SK-N-SH treated with all-trans-retinoic acid at 6 μM for 48 hours (cell line): ENCODE results near the gene HMGA1.

Experiments
- ATAC-seq: fragments of 200-7000 bp; cut with Tn5 transposase; 3 replicates; pipeline ENCODE4 v1.9.1; 2020; ENCODE audit warnings: mild to moderate bottlenecking, moderate library complexity
- ARNTL ChIP-seq: fragments of 450-650 bp; formaldehyde crosslinking; IDR thresholded peaks from 2 replicates; pipeline ENCODE4 v1.5.0; 2020; ENCODE audit warnings: low read depth, mild to moderate bottlenecking, moderate library complexity, borderline replicate concordance
- CSDC2 ChIP-seq: fragments of 250-450 bp; sonication (Bioruptor Pico); IDR thresholded peaks from 2 replicates; pipeline ENCODE4 v1.5.0; 2020; ENCODE audit warnings: mild to moderate bottlenecking, moderate library complexity
- ESRRG ChIP-seq: fragments of 250-450 bp; sonication (Bioruptor Pico); IDR thresholded peaks from 2 replicates; pipeline ENCODE4 v1.6.1; 2021; ENCODE audit warnings: mild to moderate bottlenecking
- GLIS3 ChIP-seq: fragments of 250-450 bp; sonication (Bioruptor Pico); IDR thresholded peaks from 2 replicates; pipeline ENCODE4 v1.5.0; 2020; ENCODE audit warnings: mild to moderate bottlenecking, moderate library complexity
- ISL1 ChIP-seq: fragments of 250-450 bp; sonication (Bioruptor Pico); IDR thresholded peaks from 2 replicates; pipeline ENCODE4 v2.1.2; 2022; ENCODE audit warnings: mild to moderate bottlenecking, moderate library complexity
- OSR1 ChIP-seq: fragments of 250-450 bp; sonication (Bioruptor Pico); IDR thresholded peaks from 2 replicates; pipeline ENCODE4 v1.8.0; 2022; ENCODE audit warnings: moderate library complexity, mild to moderate bottlenecking, inconsistent platforms
- PPARA ChIP-seq: fragments of 250-450 bp; sonication (Bioruptor Pico); IDR thresholded peaks from 2 replicates; pipeline ENCODE4 v1.5.0; 2020; ENCODE audit warnings: mild to moderate bottlenecking, borderline replicate concordance
- RARB ChIP-seq: fragments of 250-450 bp; sonication (Bioruptor Pico); IDR thresholded peaks from 2 replicates; pipeline ENCODE4 v1.8.0; 2021; ENCODE audit warnings: mild to moderate bottlenecking, moderate library complexity
- SNAI2 ChIP-seq: fragments of 250-450 bp; sonication (Bioruptor Pico); IDR thresholded peaks from 2 replicates; pipeline ENCODE4 v1.5.0; 2020; ENCODE audit warnings: mild to moderate bottlenecking, moderate library complexity
- TCF4 ChIP-seq: fragments of 250-450 bp; sonication (Bioruptor Pico); IDR thresholded peaks from 2 replicates; pipeline ENCODE4 v1.8.0; 2021; ENCODE audit warnings: mild to moderate bottlenecking, moderate library complexity, borderline replicate concordance
- TOX ChIP-seq: fragments of 250-450 bp; sonication (Bioruptor Pico); IDR thresholded peaks from 2 replicates; pipeline ENCODE4 v1.8.0; 2021; ENCODE audit warnings: mild to moderate bottlenecking, moderate library complexity, borderline replicate concordance
- ZC3H10 ChIP-seq: fragments of 250-450 bp; sonication (Bioruptor Pico); IDR thresholded peaks from 2 replicates; pipeline ENCODE4 v1.5.1; 2021; ENCODE audit warnings: mild to moderate bottlenecking, moderate library complexity
- ZFP3 ChIP-seq: fragments of 250-450 bp; sonication (Bioruptor Pico); IDR thresholded peaks from 2 replicates; pipeline ENCODE4 v1.5.0; 2020; ENCODE audit warnings: mild to moderate bottlenecking, moderate library complexity
- ZFP30 ChIP-seq: fragments of 450-650 bp; formaldehyde crosslinking; IDR thresholded peaks from 2 replicates; pipeline ENCODE4 v1.5.0; 2022; ENCODE audit warnings: mild to moderate bottlenecking, moderate library complexity
- ZNF565 ChIP-seq: fragments of 450-650 bp; formaldehyde crosslinking; conservative IDR thresholded peaks from 2 replicates; pipeline ENCODE4 v1.5.0; 2020; ENCODE audit warnings: low read depth, mild to moderate bottlenecking, moderate library complexity
- ZNF70 ChIP-seq: fragments of 450-650 bp; formaldehyde crosslinking; IDR thresholded peaks from 2 replicates; pipeline ENCODE4 v1.5.0; 2020; ENCODE audit warnings: mild to moderate bottlenecking, moderate library complexity
- ZNF8 ChIP-seq: fragments of 450-650 bp; formaldehyde crosslinking; IDR thresholded peaks from 2 replicates; pipeline ENCODE4 v1.5.0; 2020; ENCODE audit warnings: mild to moderate bottlenecking, moderate library complexity
- TF ChIP-seq, protein P1 (sequence below): fragments of 250-450 bp; sonication (Bioruptor Pico); IDR thresholded peaks from 2 replicates; pipeline ENCODE4 v1.8.0; 2021; ENCODE audit warnings: low read depth, mild to moderate bottlenecking, moderate library complexity, borderline replicate concordance
- TF ChIP-seq, protein P2 (sequence below): fragments of 250-450 bp; sonication (Bioruptor Pico); IDR thresholded peaks from 2 replicates; pipeline ENCODE4 v1.8.0; 2020; ENCODE audit warnings: mild to moderate bottlenecking, moderate library complexity, borderline replicate concordance
- TF ChIP-seq, protein P3 (sequence below): fragments of 250-450 bp; sonication (Bioruptor Pico); IDR thresholded peaks from 2 replicates; pipeline ENCODE4 v1.5.1; 2021; ENCODE audit warnings: mild to moderate bottlenecking, moderate library complexity
- TF ChIP-seq, protein P4 (sequence below): fragments of 250-450 bp; sonication (Bioruptor Pico); IDR thresholded peaks from 2 replicates; pipeline ENCODE4 v1.5.0; 2020; ENCODE audit warnings: mild to moderate bottlenecking, moderate library complexity
- TF ChIP-seq, protein P5 (sequence below): fragments of 250-450 bp; sonication (Bioruptor Pico); IDR thresholded peaks from 2 replicates; pipeline ENCODE4 v1.5.1; 2020; ENCODE audit warnings: low read depth, mild to moderate bottlenecking, moderate library complexity

The HMGA1 gene

DNA sequence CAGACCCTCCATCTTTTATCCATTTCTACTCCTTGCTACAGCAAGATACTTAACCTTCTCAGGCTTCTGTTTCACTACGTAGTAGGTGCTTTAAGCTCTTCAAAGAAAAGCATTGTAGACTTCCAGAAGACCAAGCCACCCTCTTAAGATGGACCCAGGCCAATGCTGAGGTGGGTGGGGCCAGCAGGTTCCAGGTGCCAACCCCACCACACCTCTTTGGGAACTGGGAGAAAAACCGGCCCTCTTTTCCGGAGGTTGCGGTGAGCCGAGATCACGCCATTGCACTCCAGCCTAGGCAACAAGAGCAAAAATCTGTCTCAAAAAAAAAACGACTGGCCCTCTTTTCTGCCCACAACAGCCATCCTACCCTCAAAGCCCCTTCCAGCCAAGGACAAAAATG is 10.6 kb upstream of the HMGA1 start:
- ATAC-seq = no peak
- no peak for TF ChIP-seq CSDC2 (CRISPR knock-in tag)
- no peak for TF ChIP-seq SNAI2 (CRISPR knock-in tag)

DNA sequence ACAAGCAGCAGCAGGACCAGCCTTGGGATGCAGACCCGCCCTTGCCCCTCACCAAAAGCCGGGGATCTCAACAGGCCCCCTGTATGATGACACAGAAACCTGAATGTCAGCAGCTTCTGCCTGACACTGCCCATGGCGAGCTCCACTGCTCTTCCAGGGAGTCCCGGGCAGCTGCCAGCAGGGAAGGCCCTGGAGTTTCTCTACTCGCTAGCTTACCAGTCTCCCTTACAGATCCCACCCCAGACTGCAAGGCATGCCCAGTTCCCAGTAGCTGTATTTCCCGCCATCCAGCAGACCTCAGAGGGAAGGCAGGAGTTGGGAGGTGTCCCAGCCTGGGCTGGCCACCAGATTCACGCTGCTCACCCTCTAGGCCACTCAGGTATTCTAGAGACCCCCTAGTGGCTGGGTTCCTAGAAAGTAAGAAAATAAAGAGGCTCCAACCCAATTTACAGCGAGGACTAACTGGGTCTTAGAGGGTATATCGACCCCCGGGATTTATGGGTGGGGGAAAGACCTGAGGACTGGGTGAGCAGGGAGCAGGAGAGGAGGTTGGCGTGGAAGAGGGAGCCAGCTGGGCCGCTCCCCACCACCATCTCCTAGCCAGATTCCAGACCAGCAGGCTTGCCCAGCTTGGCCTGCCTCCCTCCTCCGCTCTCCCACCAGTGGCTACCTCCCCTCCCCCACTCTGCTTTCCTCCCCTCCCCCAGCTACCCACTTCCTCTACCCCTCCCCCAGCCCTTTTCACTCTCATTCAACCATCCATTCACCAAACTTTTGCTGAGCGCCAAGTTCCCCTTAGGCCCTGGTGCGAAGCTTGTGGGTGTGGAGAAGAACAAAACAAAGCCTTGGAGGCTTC is 9.7 kb upstream of the HMGA1 start:
- TF ChIP-seq RARB (no peak), ZNF565 (no peak), SNAI2 (CRISPR knock-in tag) (no peak), CSDC2 (CRISPR knock-in tag) (no peak), TOX (no peak), ESRRG (CRISPR knock-in tag) (no peak), TCF4 (CRISPR knock-in tag) (no peak), ZFP30 (CRISPR knock-in tag) (no peak), ZFP3 (CRISPR knock-in tag) (no peak), OSR1 (CRISPR knock-in tag) (no peak)
- TF ChIP-seq, protein P1, sequence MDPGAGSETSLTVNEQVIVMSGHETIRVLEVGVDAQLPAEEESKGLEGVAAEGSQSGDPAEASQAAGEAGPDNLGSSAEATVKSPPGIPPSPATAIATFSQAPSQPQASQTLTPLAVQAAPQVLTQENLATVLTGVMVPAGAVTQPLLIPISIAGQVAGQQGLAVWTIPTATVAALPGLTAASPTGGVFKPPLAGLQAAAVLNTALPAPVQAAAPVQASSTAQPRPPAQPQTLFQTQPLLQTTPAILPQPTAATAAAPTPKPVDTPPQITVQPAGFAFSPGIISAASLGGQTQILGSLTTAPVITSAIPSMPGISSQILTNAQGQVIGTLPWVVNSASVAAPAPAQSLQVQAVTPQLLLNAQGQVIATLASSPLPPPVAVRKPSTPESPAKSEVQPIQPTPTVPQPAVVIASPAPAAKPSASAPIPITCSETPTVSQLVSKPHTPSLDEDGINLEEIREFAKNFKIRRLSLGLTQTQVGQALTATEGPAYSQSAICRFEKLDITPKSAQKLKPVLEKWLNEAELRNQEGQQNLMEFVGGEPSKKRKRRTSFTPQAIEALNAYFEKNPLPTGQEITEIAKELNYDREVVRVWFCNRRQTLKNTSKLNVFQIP (CRISPR knock-in tag) = no peak
- TF ChIP-seq, protein P2, sequence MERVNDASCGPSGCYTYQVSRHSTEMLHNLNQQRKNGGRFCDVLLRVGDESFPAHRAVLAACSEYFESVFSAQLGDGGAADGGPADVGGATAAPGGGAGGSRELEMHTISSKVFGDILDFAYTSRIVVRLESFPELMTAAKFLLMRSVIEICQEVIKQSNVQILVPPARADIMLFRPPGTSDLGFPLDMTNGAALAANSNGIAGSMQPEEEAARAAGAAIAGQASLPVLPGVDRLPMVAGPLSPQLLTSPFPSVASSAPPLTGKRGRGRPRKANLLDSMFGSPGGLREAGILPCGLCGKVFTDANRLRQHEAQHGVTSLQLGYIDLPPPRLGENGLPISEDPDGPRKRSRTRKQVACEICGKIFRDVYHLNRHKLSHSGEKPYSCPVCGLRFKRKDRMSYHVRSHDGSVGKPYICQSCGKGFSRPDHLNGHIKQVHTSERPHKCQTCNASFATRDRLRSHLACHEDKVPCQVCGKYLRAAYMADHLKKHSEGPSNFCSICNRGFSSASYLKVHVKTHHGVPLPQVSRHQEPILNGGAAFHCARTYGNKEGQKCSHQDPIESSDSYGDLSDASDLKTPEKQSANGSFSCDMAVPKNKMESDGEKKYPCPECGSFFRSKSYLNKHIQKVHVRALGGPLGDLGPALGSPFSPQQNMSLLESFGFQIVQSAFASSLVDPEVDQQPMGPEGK (CRISPR knock-in tag) = no peak
- TF ChIP-seq, protein P3, sequence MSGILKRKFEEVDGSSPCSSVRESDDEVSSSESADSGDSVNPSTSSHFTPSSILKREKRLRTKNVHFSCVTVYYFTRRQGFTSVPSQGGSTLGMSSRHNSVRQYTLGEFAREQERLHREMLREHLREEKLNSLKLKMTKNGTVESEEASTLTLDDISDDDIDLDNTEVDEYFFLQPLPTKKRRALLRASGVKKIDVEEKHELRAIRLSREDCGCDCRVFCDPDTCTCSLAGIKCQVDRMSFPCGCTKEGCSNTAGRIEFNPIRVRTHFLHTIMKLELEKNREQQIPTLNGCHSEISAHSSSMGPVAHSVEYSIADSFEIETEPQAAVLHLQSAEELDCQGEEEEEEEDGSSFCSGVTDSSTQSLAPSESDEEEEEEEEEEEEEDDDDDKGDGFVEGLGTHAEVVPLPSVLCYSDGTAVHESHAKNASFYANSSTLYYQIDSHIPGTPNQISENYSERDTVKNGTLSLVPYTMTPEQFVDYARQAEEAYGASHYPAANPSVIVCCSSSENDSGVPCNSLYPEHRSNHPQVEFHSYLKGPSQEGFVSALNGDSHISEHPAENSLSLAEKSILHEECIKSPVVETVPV = no peak
- no peak for ATAC-seq

DNA sequence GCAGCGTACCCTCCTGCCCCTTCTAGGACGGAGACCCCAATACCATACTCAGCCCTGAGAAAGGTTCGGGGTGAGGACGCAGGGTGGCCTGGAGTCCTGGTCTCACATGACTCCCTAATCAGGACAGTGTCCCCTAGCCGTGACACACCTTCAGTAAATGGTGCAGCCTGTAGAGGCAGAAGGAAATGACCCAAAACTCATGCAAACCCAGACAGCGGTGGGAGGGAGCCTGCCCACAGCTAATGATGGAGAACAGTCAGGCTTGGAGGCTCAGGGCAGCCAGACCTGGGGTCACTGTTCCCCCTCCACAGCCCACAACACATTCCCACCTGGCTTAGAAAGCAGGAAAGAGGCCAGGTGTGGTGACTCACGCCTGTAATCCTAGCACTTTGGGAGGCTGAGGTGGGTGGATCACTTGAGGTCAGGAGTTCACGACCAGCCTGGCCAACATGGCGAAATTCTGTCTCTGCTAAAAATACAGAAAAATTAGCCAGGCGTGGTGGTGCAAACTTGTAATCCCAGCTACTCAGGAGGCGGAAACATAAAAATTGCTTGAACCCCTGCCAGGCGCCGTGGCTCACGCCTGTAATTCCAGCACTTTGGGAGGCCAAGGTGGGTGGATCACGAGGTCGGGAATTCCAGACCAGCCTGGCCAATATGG is 8.8 kb upstream of the HMGA1 start:
- no peak for ATAC-seq
- no peak for TF ChIP-seq CSDC2 (CRISPR knock-in tag)
- no peak for TF ChIP-seq TOX
- no peak for TF ChIP-seq ZNF70 (CRISPR knock-in tag)
- TF ChIP-seq, protein P1 (CRISPR knock-in tag) = no peak
- TF ChIP-seq, protein P4, sequence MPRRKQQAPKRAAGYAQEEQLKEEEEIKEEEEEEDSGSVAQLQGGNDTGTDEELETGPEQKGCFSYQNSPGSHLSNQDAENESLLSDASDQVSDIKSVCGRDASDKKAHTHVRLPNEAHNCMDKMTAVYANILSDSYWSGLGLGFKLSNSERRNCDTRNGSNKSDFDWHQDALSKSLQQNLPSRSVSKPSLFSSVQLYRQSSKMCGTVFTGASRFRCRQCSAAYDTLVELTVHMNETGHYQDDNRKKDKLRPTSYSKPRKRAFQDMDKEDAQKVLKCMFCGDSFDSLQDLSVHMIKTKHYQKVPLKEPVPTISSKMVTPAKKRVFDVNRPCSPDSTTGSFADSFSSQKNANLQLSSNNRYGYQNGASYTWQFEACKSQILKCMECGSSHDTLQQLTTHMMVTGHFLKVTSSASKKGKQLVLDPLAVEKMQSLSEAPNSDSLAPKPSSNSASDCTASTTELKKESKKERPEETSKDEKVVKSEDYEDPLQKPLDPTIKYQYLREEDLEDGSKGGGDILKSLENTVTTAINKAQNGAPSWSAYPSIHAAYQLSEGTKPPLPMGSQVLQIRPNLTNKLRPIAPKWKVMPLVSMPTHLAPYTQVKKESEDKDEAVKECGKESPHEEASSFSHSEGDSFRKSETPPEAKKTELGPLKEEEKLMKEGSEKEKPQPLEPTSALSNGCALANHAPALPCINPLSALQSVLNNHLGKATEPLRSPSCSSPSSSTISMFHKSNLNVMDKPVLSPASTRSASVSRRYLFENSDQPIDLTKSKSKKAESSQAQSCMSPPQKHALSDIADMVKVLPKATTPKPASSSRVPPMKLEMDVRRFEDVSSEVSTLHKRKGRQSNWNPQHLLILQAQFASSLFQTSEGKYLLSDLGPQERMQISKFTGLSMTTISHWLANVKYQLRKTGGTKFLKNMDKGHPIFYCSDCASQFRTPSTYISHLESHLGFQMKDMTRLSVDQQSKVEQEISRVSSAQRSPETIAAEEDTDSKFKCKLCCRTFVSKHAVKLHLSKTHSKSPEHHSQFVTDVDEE = no peak
- no peak for TF ChIP-seq ARNTL (CRISPR knock-in tag)
- TF ChIP-seq ESRRG (CRISPR knock-in tag) = no peak
- no peak for TF ChIP-seq ZNF8
- no peak for TF ChIP-seq ZFP30 (CRISPR knock-in tag)
- TF ChIP-seq, protein P5, sequence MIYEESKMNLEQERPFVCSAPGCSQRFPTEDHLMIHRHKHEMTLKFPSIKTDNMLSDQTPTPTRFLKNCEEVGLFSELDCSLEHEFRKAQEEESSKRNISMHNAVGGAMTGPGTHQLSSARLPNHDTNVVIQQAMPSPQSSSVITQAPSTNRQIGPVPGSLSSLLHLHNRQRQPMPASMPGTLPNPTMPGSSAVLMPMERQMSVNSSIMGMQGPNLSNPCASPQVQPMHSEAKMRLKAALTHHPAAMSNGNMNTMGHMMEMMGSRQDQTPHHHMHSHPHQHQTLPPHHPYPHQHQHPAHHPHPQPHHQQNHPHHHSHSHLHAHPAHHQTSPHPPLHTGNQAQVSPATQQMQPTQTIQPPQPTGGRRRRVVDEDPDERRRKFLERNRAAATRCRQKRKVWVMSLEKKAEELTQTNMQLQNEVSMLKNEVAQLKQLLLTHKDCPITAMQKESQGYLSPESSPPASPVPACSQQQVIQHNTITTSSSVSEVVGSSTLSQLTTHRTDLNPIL = no peak
- no peak for TF ChIP-seq OSR1 (CRISPR knock-in tag)
- TF ChIP-seq TCF4 (CRISPR knock-in tag) = no peak
- no peak for TF ChIP-seq RARB
- TF ChIP-seq, protein P3 = no peak
- TF ChIP-seq GLIS3 = no peak
- TF ChIP-seq ZNF565 = no peak
- no peak for TF ChIP-seq PPARA (CRISPR knock-in tag)
- TF ChIP-seq ISL1 (CRISPR knock-in tag) = no peak
- no peak for TF ChIP-seq ZC3H10 (CRISPR knock-in tag)
